ENCODE measurements around the gene CASQ1. TPM values are rescaled to one million over a fixed set of nuclear protein-coding genes. Genes with fewer than 3 reads are reported as not detected.

Gene CASQ1
- total RNA-seq, 4 donors from 2014 or later: 255 to 894 (median 358) TPM

DNA sequence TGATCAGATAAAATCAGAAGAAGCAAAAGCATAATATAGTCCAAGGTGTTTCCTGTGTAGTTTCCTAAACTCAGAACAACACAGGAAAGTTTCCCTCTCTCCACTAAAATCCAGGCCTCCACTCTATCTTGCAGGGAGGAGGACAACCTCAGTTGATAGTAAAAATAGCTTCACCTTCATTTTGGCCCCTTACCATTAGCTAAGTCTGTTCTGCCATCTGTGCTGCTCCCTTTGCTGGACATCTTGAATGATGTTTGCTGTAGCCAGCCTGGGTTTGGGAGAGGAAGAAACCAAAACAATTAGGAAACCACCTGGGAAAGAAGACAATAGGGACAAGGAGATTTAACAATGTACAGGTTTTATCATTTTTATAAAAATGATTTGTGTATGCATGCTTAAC is 53.4 kb downstream of the CASQ1 start:
- no peak for DNase-seq
- Histone ChIP-seq H3K4me1 (peaks cover 71 to 72% of the 10 kb centered on the region in 2 donors), H3K27me3 (no peaks in the 10 kb centered on the region), H3K4me3 (peak overlapping the region in 1 of 4 donors; percentile 11), H3K9me3 (no peaks in the 10 kb centered on the region), H3K36me3 (peaks cover 0 to 27% of the 10 kb centered on the region in 2 donors), H3K27ac (peak overlapping the region; percentile 74 to 86 (median 84))
- ATAC-seq: peak; percentile 42 to 69
- in situ Hi-C loops (cut with MboI; ENCODE audit: low sequenced_read_pairs in 4 of 4) (no loop called here), intact Hi-C loops (cut with DNase I; ENCODE audit: low total_unique reads) (no loop called here)
- TF ChIP-seq, protein P1, sequence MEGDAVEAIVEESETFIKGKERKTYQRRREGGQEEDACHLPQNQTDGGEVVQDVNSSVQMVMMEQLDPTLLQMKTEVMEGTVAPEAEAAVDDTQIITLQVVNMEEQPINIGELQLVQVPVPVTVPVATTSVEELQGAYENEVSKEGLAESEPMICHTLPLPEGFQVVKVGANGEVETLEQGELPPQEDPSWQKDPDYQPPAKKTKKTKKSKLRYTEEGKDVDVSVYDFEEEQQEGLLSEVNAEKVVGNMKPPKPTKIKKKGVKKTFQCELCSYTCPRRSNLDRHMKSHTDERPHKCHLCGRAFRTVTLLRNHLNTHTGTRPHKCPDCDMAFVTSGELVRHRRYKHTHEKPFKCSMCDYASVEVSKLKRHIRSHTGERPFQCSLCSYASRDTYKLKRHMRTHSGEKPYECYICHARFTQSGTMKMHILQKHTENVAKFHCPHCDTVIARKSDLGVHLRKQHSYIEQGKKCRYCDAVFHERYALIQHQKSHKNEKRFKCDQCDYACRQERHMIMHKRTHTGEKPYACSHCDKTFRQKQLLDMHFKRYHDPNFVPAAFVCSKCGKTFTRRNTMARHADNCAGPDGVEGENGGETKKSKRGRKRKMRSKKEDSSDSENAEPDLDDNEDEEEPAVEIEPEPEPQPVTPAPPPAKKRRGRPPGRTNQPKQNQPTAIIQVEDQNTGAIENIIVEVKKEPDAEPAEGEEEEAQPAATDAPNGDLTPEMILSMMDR (IDR thresholded peaks at IDR 0.05 in 4 of 5, conservative IDR thresholded peaks at IDR 0.05 in 1 of 5): no peak

DNA sequence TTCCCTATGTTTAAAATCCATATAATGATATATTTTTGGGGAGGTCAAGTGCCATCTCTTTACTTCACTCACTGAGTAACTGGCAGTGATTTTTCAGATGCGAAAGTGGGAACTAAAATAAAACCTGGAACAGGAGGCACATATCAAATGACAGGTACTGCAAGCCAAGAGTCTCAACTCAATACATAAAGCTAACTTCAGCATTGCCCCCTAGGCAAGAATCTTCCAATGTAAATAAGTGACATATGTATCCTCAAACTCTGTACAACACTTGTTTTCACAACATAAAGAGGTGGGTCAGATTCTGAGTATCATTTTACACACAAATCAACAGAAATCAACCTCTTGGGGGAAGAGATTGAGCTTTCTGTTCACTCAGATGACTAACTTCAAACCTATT is 53.8 kb downstream of the CASQ1 start:
- H3K36me3 ChIP-seq: peaks cover 0 to 23% of the 10 kb centered on the region in 2 donors
- ATAC-seq: peak; percentile 79 to 86

DNA sequence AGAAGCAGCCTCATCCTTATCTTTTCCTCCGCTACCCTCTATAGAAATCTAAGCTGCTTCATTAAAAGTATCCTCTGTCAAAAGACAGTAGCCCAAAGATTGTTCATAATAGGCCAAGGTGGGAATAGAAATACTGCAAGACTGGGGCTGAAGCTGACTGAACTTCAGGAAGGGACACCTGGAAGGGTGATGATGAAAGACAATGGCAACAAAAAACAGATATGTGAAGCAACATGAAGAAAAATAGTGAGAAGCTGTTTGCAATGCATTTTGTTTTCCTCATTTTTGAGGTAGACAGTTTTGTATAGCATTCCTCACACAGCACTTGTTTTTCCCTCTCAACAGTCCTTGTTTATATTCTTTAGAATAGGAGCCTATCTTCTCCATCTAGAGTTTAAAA is 55.1 kb downstream of the CASQ1 start:
- Histone ChIP-seq H3K4me3 (no peak overlapping the region), H3K9me3 (no peaks in the 10 kb centered on the region), H3K27ac (peak overlapping the region; percentile 74 to 86 (median 84)), H3K4me1 (peaks cover 72 to 79% of the 10 kb centered on the region in 2 donors), H3K27me3 (no peaks in the 10 kb centered on the region), H3K36me3 (peaks cover 0 to 11% of the 10 kb centered on the region in 2 donors)
- DNase-seq (no peak), ATAC-seq (no peak)
- intact Hi-C loops (cut with DNase I; ENCODE audit: low total_unique reads): no loop called here
- no peak for TF ChIP-seq POLR2A (IDR thresholded peaks at IDR 0.05)
- TF ChIP-seq, protein P1 (IDR thresholded peaks at IDR 0.05 in 4 of 5, conservative IDR thresholded peaks at IDR 0.05 in 1 of 5): no peak
- in situ Hi-C loops (cut with MboI; ENCODE audit: low sequenced_read_pairs in 4 of 4): loop anchor here in 1 of 4 donors (5.0 kb wide), 1 partner anchor 53 kb away; the partner anchor contains the start of gene CASQ1

More for the DNA sequence above, 53.8 kb downstream of the CASQ1 start:
- Histone ChIP-seq H3K27me3 (no peaks in the 10 kb centered on the region), H3K9me3 (no peaks in the 10 kb centered on the region), H3K4me1 (peaks cover 67 to 70% of the 10 kb centered on the region in 2 donors), H3K27ac (peak overlapping the region; percentile 74 to 86 (median 84)), H3K4me3 (no peak overlapping the region)
- in situ Hi-C loops (cut with MboI; ENCODE audit: low sequenced_read_pairs in 4 of 4): no loop called here
- intact Hi-C loops (cut with DNase I; ENCODE audit: low total_unique reads): no loop called here
- no peak for DNase-seq
- no peak for TF ChIP-seq POLR2A (IDR thresholded peaks at IDR 0.05)
- TF ChIP-seq, protein P1 (IDR thresholded peaks at IDR 0.05 in 4 of 5, conservative IDR thresholded peaks at IDR 0.05 in 1 of 5): no peak

DNA sequence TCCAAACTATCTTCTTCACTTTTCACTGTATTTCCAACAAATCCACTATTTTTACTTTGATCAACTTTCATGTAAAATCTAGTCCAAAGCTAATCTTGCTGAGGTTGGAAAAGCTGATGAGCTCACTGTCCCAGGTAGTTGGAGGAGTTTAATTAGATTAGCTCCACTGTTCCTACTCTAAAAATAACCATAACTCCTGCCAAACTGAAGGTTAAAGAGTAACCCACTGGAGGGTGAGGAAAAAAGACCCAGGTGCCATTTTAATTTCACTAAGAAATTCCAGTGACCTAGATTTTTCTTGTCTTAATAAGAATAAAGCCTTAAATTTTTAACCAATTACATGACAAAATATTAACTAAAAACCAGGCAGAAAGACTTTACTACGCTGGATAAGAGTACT is 56.7 kb downstream of the CASQ1 start:
- TF ChIP-seq, protein P1 (IDR thresholded peaks at IDR 0.05 in 4 of 5, conservative IDR thresholded peaks at IDR 0.05 in 1 of 5): no peak
- TF ChIP-seq POLR2A (IDR thresholded peaks at IDR 0.05): no peak
- Histone ChIP-seq H3K36me3 (no peaks in the 10 kb centered on the region), H3K27ac (peak overlapping the region; percentile 74 to 86 (median 84)), H3K9me3 (no peaks in the 10 kb centered on the region), H3K4me3 (no peak overlapping the region), H3K4me1 (peaks cover 84 to 86% of the 10 kb centered on the region in 2 donors), H3K27me3 (no peaks in the 10 kb centered on the region)
- in situ Hi-C loops (cut with MboI; ENCODE audit: low sequenced_read_pairs in 4 of 4) (loop anchor here in 1 of 4 donors (5.0 kb wide), 1 partner anchor 55 kb away; the partner anchor contains the start of gene CASQ1), intact Hi-C loops (cut with DNase I; ENCODE audit: low total_unique reads) (no loop called here)
- no peak for ATAC-seq
- no peak for DNase-seq
